Activated CD8-positive, alpha-beta T cell treated with anti-CD3 and anti-CD28 coated beads for 36 hours (primary cell): Measurements from ENCODE around the gene RUVBL1. TPM values are rescaled to one million over a fixed set of nuclear protein-coding genes. Genes with fewer than 3 reads are reported as not detected.
A peak's percentile ranks its signal among the peaks of the same experiment; 100 is the strongest.

ENCODE experiments used
- ATAC-seq: fragments of 200-7000 bp; cut with Tn5 transposase; one replicate; pipeline ENCODE4 v1.10.0; 2021; ENCODE audit warnings: mild to moderate bottlenecking, moderate library complexity
- CTCF ChIA-PET: fragments of 350-600 bp; sonication (Branson Sonifier 250); formaldehyde crosslinking; loops from one replicate; lab custom pipeline; 2021; ENCODE audit warnings: antibody characterized with exemption; lab: Charles Lee
- POLR2A ChIA-PET: fragments of 350-600 bp; sonication (Branson Sonifier 250); formaldehyde crosslinking; loops from one replicate; lab custom pipeline; 2021; ENCODE audit warnings: antibody characterized with exemption; lab: Charles Lee
- DNase-seq: peaks from one replicate; pipeline ENCODE4 v3.0.0-alpha.2; 2020
- H3K27ac Mint-ChIP-seq: one replicate; pipeline ENCODE4 v1.8.0; 2021; ENCODE audit warnings: mild to moderate bottlenecking, mixed read lengths
- H3K27me3 Mint-ChIP-seq: one replicate; pipeline ENCODE4 v1.8.0; 2021; ENCODE audit warnings: mixed read lengths
- H3K36me3 Mint-ChIP-seq: one replicate; pipeline ENCODE4 v1.8.0; 2021; ENCODE audit warnings: low read depth, mixed read lengths
- H3K4me1 Mint-ChIP-seq: one replicate; pipeline ENCODE4 v1.8.0; 2021; ENCODE audit warnings: low read depth, mixed read lengths
- H3K4me3 Mint-ChIP-seq: one replicate; pipeline ENCODE4 v1.8.0; 2021; ENCODE audit warnings: mild to moderate bottlenecking, moderate library complexity, mixed read lengths
- H3K9me3 Mint-ChIP-seq: one replicate; pipeline ENCODE4 v1.8.0; 2021; ENCODE audit warnings: mixed read lengths
- CTCF ChIP-seq: fragments of 200-600 bp; IDR thresholded peaks from one replicate; pipeline ENCODE4 v1.8.0; 2022; ENCODE audit warnings: antibody characterized with exemption, mild to moderate bottlenecking
- intact Hi-C: fragments of 100-400 bp; cut with micrococcal nuclease; formaldehyde crosslinking; loops from one replicate; pipeline ENCODE4 v1.10.0; 2022
- total RNA-seq, 2 experiments: library from RNA; stranded (reverse); gene quantifications; one replicate each; pipeline ENCODE4 v1.2.3, GENCODE V29; 2021

The RUVBL1 gene
- total RNA-seq, 2 experiments from 2014 or later, result 99.0 to 99.5 TPM

GRCh38 chr3:128143496-128143895, 19.9 kb upstream of the RUVBL1 start:
- no peaks in the 10 kb centered on the region for H3K4me1 Mint-ChIP-seq
- ChIA-PET CTCF (interaction anchor here (3.3 kb wide), 1 partner anchor 10 kb away, joined by 14 read pairs; no protein-coding TSS in a partner anchor), POLR2A (no interaction called here)
- TF ChIP-seq CTCF, result no peak
- H3K27me3 Mint-ChIP-seq, result no peaks in the 10 kb centered on the region
- no peak overlapping the region for H3K4me3 Mint-ChIP-seq
- H3K27ac Mint-ChIP-seq, result no peak overlapping the region
- intact Hi-C loops, result no loop called here
- no peak for ATAC-seq
- DNase-seq, result no peak
- no peaks in the 10 kb centered on the region for H3K9me3 Mint-ChIP-seq
- no peaks in the 10 kb centered on the region for H3K36me3 Mint-ChIP-seq

- DNase-seq (peak; percentile 60), ATAC-seq (peak; percentile 55)
- H3K27ac Mint-ChIP-seq, result no peak overlapping the region
- ChIA-PET POLR2A (interaction anchor here (0.8 to 1.4 kb wide), 2 partner anchors 9 to 63 kb away, joined by 3 read pairs; partner anchors contain the start of gene RUVBL1), CTCF (interaction anchor here (0.8 to 3.6 kb wide), 24 partner anchors 10 to 485 kb away, joined by 3 to 56 read pairs (median 5); partner anchors contain the start of genes EEFSEC and RUVBL1)
- no peaks in the 10 kb centered on the region for H3K27me3 Mint-ChIP-seq
- no peak overlapping the region for H3K4me3 Mint-ChIP-seq
- H3K9me3 Mint-ChIP-seq, result no peaks in the 10 kb centered on the region
- no peaks in the 10 kb centered on the region for H3K4me1 Mint-ChIP-seq
- peak; percentile 68 for TF ChIP-seq CTCF
- H3K36me3 Mint-ChIP-seq, result no peaks in the 10 kb centered on the region
- intact Hi-C loops, result no loop called here
Measured at GRCh38 chr3:128133273-128133883, 9.8 kb upstream of the RUVBL1 start.

- Mint-ChIP-seq H3K9me3 (no peaks in the 10 kb centered on the region), H3K4me3 (no peak overlapping the region), H3K27ac (no peak overlapping the region), H3K27me3 (no peaks in the 10 kb centered on the region), H3K36me3 (no peaks in the 10 kb centered on the region), H3K4me1 (no peaks in the 10 kb centered on the region)
- CTCF ChIA-PET, result interaction anchor here (2.1 to 3.6 kb wide), 3 partner anchors 9 to 38 kb away, joined by 16 to 56 read pairs (median 21); partner anchors contain the start of gene RUVBL1
- DNase-seq, result no peak
- TF ChIP-seq CTCF, result no peak
- intact Hi-C loops, result no loop called here
- POLR2A ChIA-PET, result interaction anchor here (1.4 kb wide), 1 partner anchor 8 kb away, joined by 3 read pairs; the partner anchor contains the start of gene RUVBL1
- no peak for ATAC-seq
Measured at GRCh38 chr3:128131897-128132646, 8.5 kb upstream of the RUVBL1 start.

GRCh38 chr3:128128251-128128650, 4.6 kb upstream of the RUVBL1 start:
- ATAC-seq (no peak), DNase-seq (no peak)
- Mint-ChIP-seq H3K27ac (no peak overlapping the region), H3K27me3 (no peaks in the 10 kb centered on the region), H3K9me3 (no peaks in the 10 kb centered on the region), H3K4me1 (peaks cover 8% of the 10 kb centered on the region), H3K4me3 (no peak overlapping the region), H3K36me3 (peaks cover 3% of the 10 kb centered on the region)
- POLR2A ChIA-PET, result interaction anchor here (0.6 kb wide), 1 partner anchor 552 kb away, joined by 3 read pairs; no protein-coding TSS in a partner anchor
- CTCF ChIA-PET, result interaction anchor here (1.0 to 5.8 kb wide), 2 partner anchors 25 to 33 kb away, joined by 3 to 23 read pairs; partner anchors contain the start of gene EEFSEC
- intact Hi-C loops, result no loop called here
- TF ChIP-seq CTCF, result no peak
